M059J (cell line): ENCODE data around the gene RNF113A. TPM values are rescaled to one million over a fixed set of nuclear protein-coding genes. Genes with fewer than 3 reads are reported as not detected.
"Not testable (repeated sequence)": the region's sequence is repeated elsewhere in the genome, so short reads cannot be mapped to it uniquely, and the experiment has no call there.

Experiments used
- DNase-seq: peaks from one replicate; pipeline ENCODE4 v3.0.0-alpha.2; 2012; ENCODE audit warnings: low read depth
- total RNA-seq: library from RNA; depleted of rRNA; stranded (reverse); fragments of >200 nt; shearing (Covaris generic); gene quantifications from 2 replicates; pipeline ENCODE4 v1.2.3, GENCODE V29; 2014; rRNA removed

Gene RNF113A
- total RNA-seq, 1 experiment from 2014 or later: 37.8 TPM

GRCh38 chrX:119833905-119834304, 37.6 kb downstream of the RNF113A start:
- no peak for DNase-seq

DNA sequence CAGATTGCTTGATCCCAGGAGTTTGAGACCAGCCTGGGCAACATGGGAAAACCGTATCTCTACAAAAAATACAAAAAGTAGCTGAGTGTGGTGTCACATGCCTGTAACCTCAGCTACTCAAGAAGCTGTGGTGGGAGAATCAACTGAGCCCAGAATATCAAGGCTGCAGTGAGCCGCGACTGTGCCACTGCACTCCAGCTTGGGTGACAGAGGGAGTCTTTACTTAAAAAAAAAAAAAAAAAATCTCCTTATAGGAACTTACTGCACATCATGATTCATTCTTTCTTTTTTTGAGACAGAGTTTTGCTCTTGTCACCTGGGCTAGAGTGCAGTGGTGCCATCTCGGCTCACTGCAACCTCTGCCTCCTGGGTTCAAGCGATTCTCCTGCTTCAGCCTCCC, 43.1 kb downstream of the RNF113A start:
- DNase-seq: no peak

- DNase-seq: peak; percentile 63
These were observed 45.1 kb downstream of the RNF113A start for GRCh38 chrX:119826399-119826959.

DNA sequence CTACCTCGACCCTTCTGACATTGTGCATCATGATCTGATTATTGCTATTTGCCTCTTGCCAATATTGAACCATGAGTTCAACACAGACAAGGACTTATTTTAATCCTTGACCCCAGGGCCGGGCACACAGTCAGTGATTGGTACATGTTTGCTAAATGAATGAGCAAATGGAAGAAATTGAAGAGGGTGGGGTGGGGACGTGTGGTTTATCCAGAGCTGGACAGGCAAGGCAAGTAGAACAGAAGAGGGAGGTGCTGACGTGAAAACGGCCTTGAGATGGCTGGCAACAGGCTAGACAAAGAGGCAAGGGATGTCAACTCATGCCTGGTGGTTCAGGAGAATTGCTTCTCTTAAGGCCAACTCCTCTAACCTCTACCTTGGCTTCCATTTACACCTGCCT, 47.3 kb downstream of the RNF113A start:
- DNase-seq: not testable (repeated sequence)

DNA sequence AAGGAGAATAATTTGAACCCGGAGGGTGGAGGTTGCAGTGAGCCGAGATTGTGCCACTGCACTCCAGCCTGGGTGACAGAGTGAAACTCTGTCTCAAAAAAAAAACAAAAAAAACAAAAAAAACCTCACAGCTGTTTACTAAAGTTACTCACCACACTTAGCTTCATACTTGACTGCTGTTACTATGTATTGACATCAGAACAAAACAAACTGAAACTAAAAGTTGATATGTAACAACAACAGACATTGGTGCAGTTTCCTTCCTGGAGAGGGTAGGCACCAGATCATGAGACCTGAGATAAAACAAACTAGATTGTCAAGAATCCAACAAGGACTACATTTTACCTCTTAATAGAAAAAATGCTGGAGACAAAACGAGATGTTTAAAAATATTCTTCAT, 49.8 kb downstream of the RNF113A start:
- DNase-seq: peak; percentile 54

Other genes with a start within 250 kb of the RNF113A start
- 23.7 and 25.4 TPM in 2 replicates for gene SEPTIN6, start 178.6 kb downstream of the RNF113A start, total RNA-seq
- gene SOWAHD, start 113.1 kb downstream of the RNF113A start, total RNA-seq: 1.8 and 3.0 TPM in 2 replicates
- gene RPL39, start 80.1 kb downstream of the RNF113A start, total RNA-seq: 4,086 and 14,063 TPM in 2 replicates
- gene UPF3B, start 18.8 kb downstream of the RNF113A start, total RNA-seq: 11.9 and 12.9 TPM in 2 replicates
- 158 and 169 TPM in 2 replicates for gene NDUFA1, start 99 bp upstream of the RNF113A start, total RNA-seq
- gene AKAP14, start 24.2 kb upstream of the RNF113A start, total RNA-seq: not detected in 2 replicates
- gene NKAP, start 72.0 kb upstream of the RNF113A start, total RNA-seq: 3.3 and 8.9 TPM in 2 replicates
- gene RHOXF2B, start 206.0 kb upstream of the RNF113A start, total RNA-seq: not detected in 2 replicates
- gene RHOXF1, start 244.2 kb upstream of the RNF113A start, total RNA-seq: not detected in 2 replicates